Ectodermal cell (in vitro differentiated cells): ENCODE data around the gene NLGN4Y.
"Not testable (repeated sequence)": the region's sequence is repeated elsewhere in the genome, so short reads cannot be mapped to it uniquely, and the experiment has no call there.

Source experiments
- H3K27ac ChIP-seq: 2 replicates; pipeline ENCODE4 v1.7.0; 2013; ENCODE audit warnings: mild to moderate bottlenecking, low read depth, low read length; ENCODE audit not compliant: insufficient read depth, poor library complexity, severe bottlenecking
- H3K27me3 ChIP-seq: 2 replicates; pipeline ENCODE4 v1.7.0; 2013; ENCODE audit warnings: mild to moderate bottlenecking, low read length; ENCODE audit not compliant: insufficient read depth, control insufficient read depth, poor library complexity, severe bottlenecking
- H3K36me3 ChIP-seq: one replicate; pipeline ENCODE4 v1.7.0; 2013; ENCODE audit warnings: low read length; ENCODE audit not compliant: control insufficient read depth, insufficient read depth
- H3K4me1 ChIP-seq: one replicate; pipeline ENCODE4 v1.7.0; 2013; ENCODE audit warnings: low read length; ENCODE audit not compliant: control insufficient read depth, insufficient read depth
- H3K4me3 ChIP-seq: 2 replicates; pipeline ENCODE4 v1.7.0; 2013; ENCODE audit warnings: low read depth, low read length, control low read depth; ENCODE audit not compliant: insufficient read depth
- H3K9me3 ChIP-seq: 2 replicates; pipeline ENCODE4 v1.7.0; 2013; ENCODE audit warnings: mild to moderate bottlenecking, low read length, moderate library complexity; ENCODE audit not compliant: control insufficient read depth
- WGBS, 2 experiments: methylation state at CpG; one replicate each; pipeline ENCODE4 v1.1.7; 2013; ENCODE audit warnings: missing lambda C conversion rate in 2 of 2; 5-methylcytosine and 5-hydroxymethylcytosine counted together

NLGN4Y gene

DNA sequence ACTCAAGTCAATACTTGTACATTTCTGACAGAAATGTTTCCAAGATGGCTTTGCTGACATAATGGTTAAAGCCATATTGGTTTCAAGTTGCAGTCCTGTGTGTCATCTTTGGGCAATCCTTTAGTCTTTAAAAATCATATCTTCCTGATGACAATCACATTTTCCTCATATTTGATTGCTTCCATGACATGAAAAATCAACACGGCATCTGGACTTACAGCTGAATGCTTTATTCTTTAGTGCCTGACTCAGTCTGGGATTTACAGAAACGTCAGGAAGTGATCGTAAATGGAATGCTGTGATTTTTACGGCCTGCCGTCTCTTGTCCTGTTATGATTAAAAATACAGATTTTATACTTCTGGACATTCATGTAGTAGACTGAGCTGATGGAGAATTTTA is 304.2 kb downstream of the NLGN4Y start:
- no peaks in the 10 kb centered on the region for H3K4me1 ChIP-seq
- H3K27ac ChIP-seq: no peak overlapping the region
- H3K9me3 ChIP-seq: no peaks in the 10 kb centered on the region
- WGBS, 2 experiments: 95 to 97% methylated on average over 3 of the region's 5 CpGs
- no peak overlapping the region for H3K4me3 ChIP-seq
- no peaks in the 10 kb centered on the region for H3K27me3 ChIP-seq
- H3K36me3 ChIP-seq: no peaks in the 10 kb centered on the region

DNA sequence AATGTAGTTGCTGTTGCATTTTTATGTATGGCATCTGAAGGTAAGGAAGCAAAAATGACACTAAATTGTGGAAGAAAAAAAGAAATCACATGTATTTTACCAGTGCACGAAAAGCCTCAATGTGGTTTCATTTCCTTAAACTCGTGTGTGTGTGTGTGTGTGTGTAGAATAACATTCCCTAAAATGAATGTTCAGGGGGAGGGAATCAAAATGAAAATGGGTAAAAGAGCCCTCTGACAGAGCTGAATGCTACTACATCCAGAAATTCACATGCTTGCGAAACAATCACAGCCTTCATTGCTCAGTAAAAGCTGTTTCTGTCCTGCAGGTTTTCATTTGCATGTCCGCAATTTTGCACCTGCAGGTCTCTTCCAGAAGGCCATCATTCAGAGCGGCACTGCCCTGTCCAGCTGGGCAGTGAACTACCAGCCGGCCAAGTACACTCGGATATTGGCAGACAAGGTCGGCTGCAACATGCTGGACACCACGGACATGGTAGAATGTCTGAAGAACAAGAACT is 305.1 kb downstream of the NLGN4Y start:
- no peaks in the 10 kb centered on the region for H3K4me1 ChIP-seq
- no peaks in the 10 kb centered on the region for H3K27me3 ChIP-seq
- no peak overlapping the region for H3K4me3 ChIP-seq
- no peaks in the 10 kb centered on the region for H3K36me3 ChIP-seq
- no peak overlapping the region for H3K27ac ChIP-seq
- WGBS, 2 experiments: 93 to 96% methylated on average over 9 of the region's 9 CpGs
- no peaks in the 10 kb centered on the region for H3K9me3 ChIP-seq

DNA sequence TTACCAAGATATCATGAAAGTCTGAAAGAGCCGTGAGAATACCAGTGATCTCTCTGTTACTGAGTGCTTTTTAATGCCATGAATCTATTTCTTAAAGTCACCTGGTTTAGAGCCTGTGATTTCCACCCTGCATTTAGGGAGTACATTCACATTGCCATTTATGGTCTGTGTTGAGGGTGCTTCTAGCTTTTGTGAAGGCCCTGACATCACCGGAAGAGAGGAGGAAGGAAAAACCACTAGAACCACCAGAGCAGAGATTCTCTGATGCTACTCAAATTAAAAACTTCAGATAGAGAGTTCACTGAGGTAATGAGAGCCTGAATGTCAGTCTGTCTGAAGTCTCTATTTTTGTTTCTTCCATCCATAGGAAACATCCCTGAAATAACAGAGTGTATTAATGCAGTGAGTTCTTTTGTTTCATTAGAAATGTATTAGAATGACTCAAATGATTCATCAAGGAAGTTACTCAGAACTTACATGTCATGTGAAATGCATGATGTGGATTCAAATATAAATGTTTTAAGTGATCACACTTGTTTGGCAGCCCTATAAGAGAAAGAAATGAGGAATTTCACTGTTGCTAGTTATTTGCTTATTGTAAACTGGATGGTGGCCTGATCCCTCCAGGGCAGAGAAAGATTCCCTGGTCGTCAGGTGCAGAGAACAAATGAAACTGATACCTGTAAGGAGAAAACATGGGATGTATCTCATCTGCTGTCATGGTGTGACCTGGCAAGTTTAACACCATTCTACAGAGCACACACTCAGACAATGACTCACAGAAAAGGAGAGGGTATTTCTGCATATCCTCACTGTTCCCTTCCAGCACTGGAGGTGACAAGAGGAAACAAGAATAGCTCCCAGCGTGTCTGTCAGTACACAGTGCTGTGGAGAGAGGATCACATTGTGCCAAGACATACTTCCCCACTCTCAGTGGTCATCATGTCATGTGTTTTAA is 310.1 kb downstream of the NLGN4Y start:
- Histone ChIP-seq H3K4me1 (no peaks in the 10 kb centered on the region), H3K4me3 (no peak overlapping the region), H3K36me3 (no peaks in the 10 kb centered on the region), H3K27me3 (no peaks in the 10 kb centered on the region), H3K27ac (no peak overlapping the region), H3K9me3 (no peaks in the 10 kb centered on the region)
- WGBS, 2 experiments: 79 to 92% methylated on average over 4 of the region's 4 CpGs

- H3K4me3 ChIP-seq: no peak overlapping the region
- no peak overlapping the region for H3K27ac ChIP-seq
- no peaks in the 10 kb centered on the region for H3K4me1 ChIP-seq
- no peaks in the 10 kb centered on the region for H3K36me3 ChIP-seq
- no peaks in the 10 kb centered on the region for H3K9me3 ChIP-seq
- 93 to 100% methylated on average over 1 to 2 of the region's 3 CpGs for WGBS, 2 experiments
- H3K27me3 ChIP-seq: no peaks in the 10 kb centered on the region
Measured at GRCh38 chrY:14837466-14837865, 313.1 kb downstream of the NLGN4Y start.

GRCh38 chrY:14850734-14851133 is 326.4 kb downstream of the NLGN4Y start:
- no peaks in the 10 kb centered on the region for H3K9me3 ChIP-seq
- H3K36me3 ChIP-seq: no peaks in the 10 kb centered on the region
- no peaks in the 10 kb centered on the region for H3K4me1 ChIP-seq
- H3K4me3 ChIP-seq: no peak overlapping the region
- no peak overlapping the region for H3K27ac ChIP-seq
- WGBS, 2 experiments: 93% methylated on average over 1 of the region's 1 CpG; no CpG with 5 or more reads in 1 of the 2 experiments
- H3K27me3 ChIP-seq: no peaks in the 10 kb centered on the region

DNA sequence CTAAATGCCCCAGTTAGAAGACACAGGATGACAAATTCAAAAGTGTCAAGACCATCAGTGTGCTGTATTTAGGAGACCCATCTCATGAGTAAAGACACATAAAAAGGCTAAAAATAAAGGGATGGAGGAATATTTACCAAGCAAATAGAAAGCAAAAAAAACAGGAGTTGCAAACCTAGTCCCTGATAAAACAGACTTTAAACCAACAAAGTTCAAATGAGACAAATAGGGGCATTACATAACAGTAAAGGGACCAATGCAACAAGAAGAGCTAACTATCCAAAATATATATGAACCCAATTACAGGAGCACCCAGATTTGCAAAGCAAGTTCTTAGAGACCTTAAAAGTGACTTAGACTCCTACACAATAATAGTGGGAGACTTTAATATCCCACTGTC is 336.1 kb downstream of the NLGN4Y start:
- no peaks in the 10 kb centered on the region for H3K36me3 ChIP-seq
- H3K4me1 ChIP-seq: no peaks in the 10 kb centered on the region

GRCh38 chrY:14861033-14861432 is 336.7 kb downstream of the NLGN4Y start:
- not testable (repeated sequence) for H3K4me1 ChIP-seq, H3K9me3 ChIP-seq, H3K36me3 ChIP-seq, H3K27me3 ChIP-seq, H3K27ac ChIP-seq, H3K4me3 ChIP-seq
- 83 to 85% methylated on average over 8 of the region's 8 CpGs for WGBS, 2 experiments

More for the DNA sequence above, 336.1 kb downstream of the NLGN4Y start:
- no peaks in the 10 kb centered on the region for H3K9me3 ChIP-seq
- H3K4me3 ChIP-seq: no peak overlapping the region
- H3K27ac ChIP-seq: no peak overlapping the region
- H3K27me3 ChIP-seq: no peaks in the 10 kb centered on the region

DNA sequence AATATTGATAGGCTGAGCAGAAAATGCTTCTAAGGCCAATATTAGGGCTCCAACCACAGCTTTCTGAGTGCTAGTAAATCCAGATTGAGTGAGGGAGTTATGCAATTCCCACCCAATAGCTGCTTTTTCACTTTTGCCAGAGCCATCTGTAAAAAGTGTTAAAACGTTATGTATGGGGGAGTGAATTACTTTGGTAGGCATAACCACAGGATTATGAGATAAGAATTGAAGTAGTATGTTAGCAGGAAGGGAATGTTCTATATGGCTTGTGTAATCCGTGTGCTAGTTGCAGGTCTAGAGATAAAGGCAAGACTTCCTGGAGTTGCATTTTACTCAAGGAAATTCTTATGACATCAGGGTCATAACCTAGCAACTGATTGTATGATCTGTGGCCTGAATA is 347.6 kb downstream of the NLGN4Y start:
- Histone ChIP-seq H3K27ac (no peak overlapping the region), H3K36me3 (no peaks in the 10 kb centered on the region), H3K27me3 (no peaks in the 10 kb centered on the region), H3K9me3 (no peaks in the 10 kb centered on the region), H3K4me1 (no peaks in the 10 kb centered on the region), H3K4me3 (no peak overlapping the region)
- WGBS, 2 experiments: 91 to 93% methylated on average over 2 of the region's 2 CpGs
